ENCODE data around the gene MUCL3.

Gene MUCL3, protein sequence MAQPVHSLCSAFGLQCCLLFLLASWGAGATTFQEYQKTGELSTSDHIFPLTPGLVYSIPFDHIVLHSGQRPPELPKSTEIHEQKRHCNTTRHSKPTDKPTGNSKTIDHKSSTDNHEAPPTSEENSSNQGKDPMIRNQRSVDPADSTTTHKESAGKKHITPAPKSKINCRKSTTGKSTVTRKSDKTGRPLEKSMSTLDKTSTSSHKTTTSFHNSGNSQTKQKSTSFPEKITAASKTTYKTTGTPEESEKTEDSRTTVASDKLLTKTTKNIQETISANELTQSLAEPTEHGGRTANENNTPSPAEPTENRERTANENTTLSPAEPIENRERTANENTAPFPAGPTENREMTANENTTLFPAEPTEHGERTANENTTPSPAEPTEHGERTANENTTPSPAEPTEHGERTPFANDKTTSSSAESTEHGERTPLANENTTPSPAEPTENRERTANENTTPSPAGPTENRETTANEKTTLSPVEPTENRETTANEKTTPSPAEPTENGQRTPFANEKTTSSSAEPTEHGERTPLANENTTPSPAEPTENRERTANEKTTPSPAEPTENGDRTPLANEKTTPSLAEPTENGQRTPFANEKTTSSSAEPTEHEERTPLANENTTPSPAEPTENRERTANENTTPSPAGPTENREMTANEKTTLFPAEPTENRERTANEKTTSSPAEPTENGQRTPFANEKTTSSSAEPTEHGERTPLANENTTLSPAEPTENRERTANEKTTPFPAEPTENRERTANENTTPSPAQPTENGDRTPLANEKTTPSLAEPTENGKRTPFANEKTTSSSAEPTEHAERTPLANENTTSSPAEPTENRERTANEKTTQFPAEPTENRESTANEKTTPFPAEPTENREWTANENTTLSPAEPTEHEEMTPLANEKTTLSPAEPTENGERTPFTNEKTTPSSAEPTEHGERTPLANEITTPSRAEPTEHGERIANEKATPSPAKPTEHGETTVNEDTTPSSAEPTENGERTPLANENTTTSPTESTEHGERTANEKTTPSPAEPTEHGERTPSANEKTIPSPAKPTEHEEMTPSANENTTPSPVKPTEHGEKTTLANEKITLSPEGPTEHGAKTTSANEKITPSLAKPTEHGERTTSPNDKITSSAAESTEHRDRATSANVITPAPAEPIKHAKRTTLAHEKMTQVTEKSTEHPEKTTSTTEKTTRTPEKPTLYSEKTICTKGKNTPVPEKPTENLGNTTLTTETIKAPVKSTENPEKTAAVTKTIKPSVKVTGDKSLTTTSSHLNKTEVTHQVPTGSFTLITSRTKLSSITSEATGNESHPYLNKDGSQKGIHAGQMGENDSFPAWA (N-terminal part only)

GRCh38 chr6:30940361-30940986, at the start of gene MUCL3:
Gene MUCL3 (plus strand): TSS chr6:30940973. CDS start chr6:30941000, 27 bp downstream.
- H3K9me3 Mint-ChIP-seq: no peaks in the 10 kb centered on the region
- peaks cover 42% of the 10 kb centered on the region for H3K27me3 Mint-ChIP-seq (ENCODE audit: low read depth)
- peaks cover 13% of the 10 kb centered on the region for H3K4me1 Mint-ChIP-seq
- H3K27ac Mint-ChIP-seq: no peak within 1 kb of the TSS
- TF ChIP-seq CTCF (IDR thresholded peaks at IDR 0.05; ENCODE audit: unreplicated experiment in 3 of 3): no peak
- H3K36me3 Mint-ChIP-seq (ENCODE audit: low read depth): no peaks in the 10 kb centered on the region
- no peak within 1 kb of the TSS for H3K4me3 Mint-ChIP-seq

DNA sequence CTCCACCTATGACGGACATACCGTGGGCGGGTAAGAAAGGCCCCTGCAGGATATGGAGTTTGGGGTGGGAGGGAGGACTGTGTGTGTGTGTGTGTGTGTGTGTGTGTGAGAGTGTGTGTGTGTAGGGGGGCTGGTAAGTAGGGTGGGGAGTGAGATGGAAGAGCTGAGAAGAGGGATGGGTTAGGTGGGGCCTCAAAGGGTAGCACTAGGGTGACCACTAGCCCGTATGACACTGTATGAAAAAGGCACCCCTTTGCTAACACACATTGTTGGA, 49.4 kb upstream of the MUCL3 start:
- Mint-ChIP-seq H3K27me3 (ENCODE audit: low read depth) (no peaks in the 10 kb centered on the region), H3K27ac (no peak overlapping the region), H3K36me3 (ENCODE audit: low read depth) (peaks cover 58% of the 10 kb centered on the region), H3K4me3 (no peak overlapping the region), H3K4me1 (peaks cover 45% of the 10 kb centered on the region), H3K9me3 (no peaks in the 10 kb centered on the region)
- no peak for TF ChIP-seq CTCF (IDR thresholded peaks at IDR 0.05; ENCODE audit: unreplicated experiment in 3 of 3)

GRCh38 chr6:30891816-30892538, 48.8 kb upstream of the MUCL3 start:
- H3K4me3 Mint-ChIP-seq: no peak overlapping the region
- peaks cover 39% of the 10 kb centered on the region for H3K4me1 Mint-ChIP-seq
- peaks cover 62% of the 10 kb centered on the region for H3K36me3 Mint-ChIP-seq (ENCODE audit: low read depth)
- no peaks in the 10 kb centered on the region for H3K9me3 Mint-ChIP-seq
- no peak for TF ChIP-seq CTCF (IDR thresholded peaks at IDR 0.05; ENCODE audit: unreplicated experiment in 3 of 3)
- H3K27ac Mint-ChIP-seq: no peak overlapping the region
- no peaks in the 10 kb centered on the region for H3K27me3 Mint-ChIP-seq (ENCODE audit: low read depth)

- Mint-ChIP-seq H3K4me3 (no peak overlapping the region), H3K9me3 (no peaks in the 10 kb centered on the region)
- peak; percentile 7 to 30 (median 13) for TF ChIP-seq CTCF (IDR thresholded peaks at IDR 0.05; ENCODE audit: unreplicated experiment in 3 of 3)
These were observed 47.7 kb upstream of the MUCL3 start for GRCh38 chr6:30893001-30893591.

GRCh38 chr6:30893666-30894065, 47.1 kb upstream of the MUCL3 start:
- Mint-ChIP-seq H3K27ac (no peak overlapping the region), H3K36me3 (ENCODE audit: low read depth) (peaks cover 63% of the 10 kb centered on the region), H3K9me3 (no peaks in the 10 kb centered on the region), H3K27me3 (ENCODE audit: low read depth) (no peaks in the 10 kb centered on the region), H3K4me1 (peaks cover 22% of the 10 kb centered on the region), H3K4me3 (no peak overlapping the region)
- no peak for TF ChIP-seq CTCF (IDR thresholded peaks at IDR 0.05; ENCODE audit: unreplicated experiment in 3 of 3)

More at GRCh38 chr6:30893001-30893591, 47.7 kb upstream of the MUCL3 start:
- Mint-ChIP-seq H3K27me3 (ENCODE audit: low read depth) (no peaks in the 10 kb centered on the region), H3K4me1 (peaks cover 28% of the 10 kb centered on the region), H3K36me3 (ENCODE audit: low read depth) (peaks cover 63% of the 10 kb centered on the region), H3K27ac (peak overlapping the region in 1 of 3 experiments; percentile 24)
